ENCODE data around the gene ZAR1L.
A peak's percentile ranks its signal among the peaks of the same experiment; 100 is the strongest.

ZAR1L gene

GRCh38 chr13:32314271-32315237, 609 bp downstream of the ZAR1L start:
- DNase-seq = peak; percentile 75 to 88
- TF ChIP-seq GATA1 (IDR thresholded peaks at IDR 0.05; ENCODE audit: low read depth, low read length) = no peak
- TF ChIP-seq POLR2A (IDR thresholded peaks at IDR 0.05; ENCODE audit: low read length) = no peak

GRCh38 chr13:32311188-32311897, 3.8 kb downstream of the ZAR1L start:
- DNase-seq = no peak

GRCh38 chr13:32310134-32310706, 4.9 kb downstream of the ZAR1L start:
- no peak for TF ChIP-seq GATA1 (IDR thresholded peaks at IDR 0.05; ENCODE audit: low read depth, low read length)
- no peak for TF ChIP-seq POLR2A (IDR thresholded peaks at IDR 0.05; ENCODE audit: low read length)
- peak; percentile 59 to 70 for DNase-seq

More at GRCh38 chr13:32311188-32311897, 3.8 kb downstream of the ZAR1L start:
- TF ChIP-seq POLR2A (IDR thresholded peaks at IDR 0.05; ENCODE audit: low read length) (no peak), GATA1 (IDR thresholded peaks at IDR 0.05; ENCODE audit: low read depth, low read length) (no peak)

GRCh38 chr13:32309312-32310133, 5.6 kb downstream of the ZAR1L start:
- TF ChIP-seq GATA1 (IDR thresholded peaks at IDR 0.05; ENCODE audit: low read depth, low read length) (no peak), POLR2A (IDR thresholded peaks at IDR 0.05; ENCODE audit: low read length) (no peak)
- DNase-seq = no peak

- DNase-seq = no peak
- no peak for TF ChIP-seq GATA1 (IDR thresholded peaks at IDR 0.05; ENCODE audit: low read depth, low read length)
- TF ChIP-seq POLR2A (IDR thresholded peaks at IDR 0.05; ENCODE audit: low read length) = no peak
Observed at GRCh38 chr13:32305646-32306045, 9.5 kb downstream of the ZAR1L start.

- TF ChIP-seq GATA1 (IDR thresholded peaks at IDR 0.05; ENCODE audit: low read depth, low read length) (no peak), POLR2A (IDR thresholded peaks at IDR 0.05; ENCODE audit: low read length) (no peak)
- no peak for DNase-seq
Observed at GRCh38 chr13:32302461-32302860, 12.7 kb downstream of the ZAR1L start.

GRCh38 chr13:32300920-32301319, 14.2 kb downstream of the ZAR1L start:
- DNase-seq = no peak
- no peak for TF ChIP-seq GATA1 (IDR thresholded peaks at IDR 0.05; ENCODE audit: low read depth, low read length)

- TF ChIP-seq GATA1 (IDR thresholded peaks at IDR 0.05; ENCODE audit: low read depth, low read length) (no peak), POLR2A (IDR thresholded peaks at IDR 0.05; ENCODE audit: low read length) (no peak)
- DNase-seq = no peak
Observed at GRCh38 chr13:32300406-32300805, 14.8 kb downstream of the ZAR1L start.

- TF ChIP-seq POLR2A (IDR thresholded peaks at IDR 0.05; ENCODE audit: low read length) = no peak
- no peak for DNase-seq
Observed at GRCh38 chr13:32299893-32300292, 15.3 kb downstream of the ZAR1L start.

GRCh38 chr13:32298695-32299094, 16.5 kb downstream of the ZAR1L start:
- no peak for DNase-seq
- TF ChIP-seq GATA1 (IDR thresholded peaks at IDR 0.05; ENCODE audit: low read depth, low read length) = no peak
- no peak for TF ChIP-seq POLR2A (IDR thresholded peaks at IDR 0.05; ENCODE audit: low read length)

GRCh38 chr13:32297206-32297605, 18.0 kb downstream of the ZAR1L start:
- TF ChIP-seq GATA1 (IDR thresholded peaks at IDR 0.05; ENCODE audit: low read depth, low read length) (no peak), POLR2A (IDR thresholded peaks at IDR 0.05; ENCODE audit: low read length) (no peak)
- no peak for DNase-seq

GRCh38 chr13:32285633-32285965, 29.6 kb downstream of the ZAR1L start:
- TF ChIP-seq GATA1 (IDR thresholded peaks at IDR 0.05; ENCODE audit: low read depth, low read length) (no peak), POLR2A (IDR thresholded peaks at IDR 0.05; ENCODE audit: low read length) (no peak)

GRCh38 chr13:32284927-32285632, 30.1 kb downstream of the ZAR1L start:
- TF ChIP-seq POLR2A (IDR thresholded peaks at IDR 0.05; ENCODE audit: low read length) = no peak
- no peak for TF ChIP-seq GATA1 (IDR thresholded peaks at IDR 0.05; ENCODE audit: low read depth, low read length)
- DNase-seq = no peak

More at GRCh38 chr13:32285633-32285965, 29.6 kb downstream of the ZAR1L start:
- no peak for DNase-seq
